ENCODE data around the gene C2orf78. TPM values are rescaled to one million over a fixed set of nuclear protein-coding genes. Genes with fewer than 3 reads are reported as not detected.

C2orf78 gene
- total RNA-seq, 1 experiment from 2014 or later = 0.39 TPM

- CTCF ChIA-PET = interaction anchor here (1.1 to 3.2 kb wide), 2 partner anchors 11 to 16 kb away, joined by 3 to 14 read pairs; partner anchors contain the start of gene STAMBP
- DNase-seq (ENCODE audit: low spot score) = no peak
- Mint-ChIP-seq H3K9me3 (no peaks in the 10 kb centered on the region), H3K4me3 (no peak overlapping the region), H3K27me3 (ENCODE audit: low read depth) (peaks cover 50% of the 10 kb centered on the region), H3K36me3 (no peaks in the 10 kb centered on the region), H3K27ac (no peak overlapping the region), H3K4me1 (no peaks in the 10 kb centered on the region)
- TF ChIP-seq CBFB (CRISPR knock-in tag; IDR thresholded peaks at IDR 0.05; ENCODE audit: low read depth) = no peak
- TF ChIP-seq ZNF416 (CRISPR knock-in tag; IDR thresholded peaks at IDR 0.05) = no peak
- TF ChIP-seq PRRX2 (CRISPR knock-in tag; IDR thresholded peaks at IDR 0.05) = no peak
- no peak for TF ChIP-seq ZBTB21 (CRISPR knock-in tag; IDR thresholded peaks at IDR 0.05; ENCODE audit: borderline replicate concordance)
- TF ChIP-seq GTF2I (CRISPR knock-in tag; conservative IDR thresholded peaks at IDR 0.05) = no peak
- TF ChIP-seq ELF4 (CRISPR knock-in tag; IDR thresholded peaks at IDR 0.05; ENCODE audit: low read depth) = no peak
- no peak for TF ChIP-seq FOXK1 (CRISPR knock-in tag; IDR thresholded peaks at IDR 0.05)
- TF ChIP-seq NR1H2 (CRISPR knock-in tag; IDR thresholded peaks at IDR 0.05) = no peak
- TF ChIP-seq MLX (CRISPR knock-in tag; IDR thresholded peaks at IDR 0.05) = no peak
- TF ChIP-seq NR3C1 (CRISPR knock-in tag; conservative IDR thresholded peaks at IDR 0.05; ENCODE audit: low read depth) = no peak
- TF ChIP-seq ZNF396 (CRISPR knock-in tag; IDR thresholded peaks at IDR 0.05; ENCODE audit: borderline replicate concordance) = no peak
- TF ChIP-seq GABPB1 (CRISPR knock-in tag; IDR thresholded peaks at IDR 0.05) = no peak
- TF ChIP-seq E2F5 (CRISPR knock-in tag; IDR thresholded peaks at IDR 0.05) = no peak
- TF ChIP-seq TEAD1 (CRISPR knock-in tag; IDR thresholded peaks at IDR 0.05) = no peak
- no peak for TF ChIP-seq ZNF512 (CRISPR knock-in tag; IDR thresholded peaks at IDR 0.05; ENCODE audit: borderline replicate concordance)
- TF ChIP-seq RORB (CRISPR knock-in tag; IDR thresholded peaks at IDR 0.05) = no peak
- no peak for TF ChIP-seq ZMAT4 (CRISPR knock-in tag; IDR thresholded peaks at IDR 0.05)
- no peak for TF ChIP-seq ZNF423 (CRISPR knock-in tag; IDR thresholded peaks at IDR 0.05)
- no peak for TF ChIP-seq MXD4 (CRISPR knock-in tag; IDR thresholded peaks at IDR 0.05; ENCODE audit: borderline replicate concordance)
- TF ChIP-seq CDX4 (CRISPR knock-in tag; IDR thresholded peaks at IDR 0.05; ENCODE audit: borderline replicate concordance) = no peak
- ATAC-seq = no peak
- POLR2A ChIA-PET = no interaction called here
These were observed 28.7 kb downstream of the C2orf78 start for GRCh38 chr2:73812635-73813034.

GRCh38 chr2:73818296-73818695 lies 34.3 kb downstream of the C2orf78 start:
- H3K4me3 Mint-ChIP-seq = no peak overlapping the region
- no peaks in the 10 kb centered on the region for H3K9me3 Mint-ChIP-seq
- peaks cover 4% of the 10 kb centered on the region for H3K4me1 Mint-ChIP-seq
- H3K27ac Mint-ChIP-seq = no peak overlapping the region
- no peak for ATAC-seq
- no peaks in the 10 kb centered on the region for H3K36me3 Mint-ChIP-seq
- POLR2A ChIA-PET = no interaction called here
- CTCF ChIA-PET = interaction anchor here (1.1 kb wide), 1 partner anchor 9 kb away, joined by 3 read pairs; no protein-coding TSS in a partner anchor
- DNase-seq (ENCODE audit: low spot score) = no peak
- TF ChIP-seq ZNF232 (CRISPR knock-in tag; IDR thresholded peaks at IDR 0.05) = no peak
- no peak for TF ChIP-seq CBFB (CRISPR knock-in tag; IDR thresholded peaks at IDR 0.05; ENCODE audit: low read depth)
- no peak for TF ChIP-seq JUN (CRISPR knock-in tag; IDR thresholded peaks at IDR 0.05)
- TF ChIP-seq FOXP1 (CRISPR knock-in tag; IDR thresholded peaks at IDR 0.05; ENCODE audit: borderline replicate concordance) = no peak
- no peak for TF ChIP-seq FOXK1 (CRISPR knock-in tag; IDR thresholded peaks at IDR 0.05)
- no peak for TF ChIP-seq STAT6 (CRISPR knock-in tag; conservative IDR thresholded peaks at IDR 0.05; ENCODE audit: low read depth)
- TF ChIP-seq NR1H2 (CRISPR knock-in tag; IDR thresholded peaks at IDR 0.05) = no peak
- no peak for TF ChIP-seq EMX1 (CRISPR knock-in tag; IDR thresholded peaks at IDR 0.05)
- H3K27me3 Mint-ChIP-seq (ENCODE audit: low read depth) = peaks cover 56% of the 10 kb centered on the region
